IMR-90 (cell line): ENCODE results near the gene AP3D1. TPM values are rescaled to one million over a fixed set of nuclear protein-coding genes. Genes with fewer than 3 reads are reported as not detected.

Experiments
- ATAC-seq: fragments of 200-7000 bp; cut with Tn5 transposase; 2 replicates; pipeline ENCODE4 v1.9.1; 2020; ENCODE audit warnings: low read depth, mild to moderate bottlenecking, moderate library complexity
- BruUV-seq: library from RNA; stranded (reverse); fragments of 400-500 nt; replicated peaks from 2 replicates; lab custom pipeline; 2021; lab: Mats Ljungman, UMichigan
- CTCF ChIA-PET: fragments of 300-600 bp; formaldehyde crosslinking; extraction: SDS; loops from one replicate; lab custom pipeline; 2021; ENCODE audit warnings: antibody characterized with exemption; lab: Yijun Ruan, JAX
- POLR2A ChIA-PET: fragments of 300-600 bp; sonication (Branson Sonifier 250); formaldehyde crosslinking; loops from one replicate; lab custom pipeline; 2022; ENCODE audit warnings: antibody characterized with exemption; ENCODE audit not compliant: unreplicated experiment; lab: Charles Lee
- DNase-seq: peaks from one replicate; pipeline ENCODE4 v3.0.0; 2013
- H2AFZ ChIP-seq: replicated peaks from 2 replicates; pipeline ENCODE3; 2013; ENCODE audit warnings: low read length, mild to moderate bottlenecking; ENCODE audit not compliant: poor library complexity
- H2AK5ac ChIP-seq: 2 replicates; pipeline ENCODE4 v1.6.1; 2013; ENCODE audit warnings: low read depth, low read length, inconsistent platforms
- H2AK9ac ChIP-seq: replicated peaks from 2 replicates; pipeline ENCODE3; 2013; ENCODE audit warnings: mild to moderate bottlenecking, low read depth, low read length, moderate library complexity; ENCODE audit not compliant: poor library complexity
- H2BK120ac ChIP-seq: 2 replicates; pipeline ENCODE4 v1.6.1; 2013; ENCODE audit warnings: low read depth, low read length, inconsistent platforms
- H2BK15ac ChIP-seq: 3 replicates; pipeline ENCODE4 v1.6.1; 2013; ENCODE audit warnings: low read depth, low read length, inconsistent platforms
- H2BK20ac ChIP-seq: 2 replicates; pipeline ENCODE4 v1.6.1; 2013; ENCODE audit warnings: low read depth, mild to moderate bottlenecking, inconsistent platforms, low read length, moderate library complexity
- H2BK5ac ChIP-seq: 2 replicates; pipeline ENCODE4 v1.6.1; 2013; ENCODE audit warnings: mild to moderate bottlenecking, low read depth, low read length, inconsistent platforms; ENCODE audit not compliant: poor library complexity, severe bottlenecking
- H3K14ac ChIP-seq: replicated peaks from 2 replicates; pipeline ENCODE4 v1.6.1; 2013; ENCODE audit warnings: low read depth, low read length, inconsistent platforms
- H3K18ac ChIP-seq: 2 replicates; pipeline ENCODE4 v1.6.1; 2013; ENCODE audit warnings: low read depth, low read length, control low read depth
- H3K23ac ChIP-seq: 2 replicates; pipeline ENCODE4 v1.6.1; 2013; ENCODE audit warnings: low read depth, low read length, inconsistent platforms
- H3K27ac ChIP-seq: 2 replicates; pipeline ENCODE4 v1.5.1; 2013; ENCODE audit warnings: mild to moderate bottlenecking, control low read depth, low read length; ENCODE audit not compliant: insufficient read depth
- H3K27me3 ChIP-seq: 2 replicates; pipeline ENCODE4 v1.6.1; 2013; ENCODE audit warnings: low read length; ENCODE audit not compliant: control insufficient read depth, insufficient read depth
- H3K36me3 ChIP-seq: 2 replicates; pipeline ENCODE4 v1.6.1; 2013; ENCODE audit warnings: low read length, mixed read lengths; ENCODE audit not compliant: control insufficient read depth, insufficient read depth
- H3K4ac ChIP-seq: 2 replicates; pipeline ENCODE4 v1.6.1; 2013; ENCODE audit warnings: low read depth, low read length, inconsistent platforms
- H3K4me1 ChIP-seq: 2 replicates; pipeline ENCODE4 v1.6.1; 2013; ENCODE audit warnings: low read length, mixed read lengths; ENCODE audit not compliant: control insufficient read depth, insufficient read depth
- H3K4me2 ChIP-seq: 2 replicates; pipeline ENCODE4 v1.6.1; 2013; ENCODE audit warnings: low read depth, mild to moderate bottlenecking, control low read depth, low read length, moderate library complexity
- H3K4me3 ChIP-seq: 2 replicates; pipeline ENCODE4 v1.5.1; 2013; ENCODE audit warnings: low read depth, mild to moderate bottlenecking, control low read depth, low read length, moderate library complexity; ENCODE audit not compliant: insufficient read depth
- H3K56ac ChIP-seq: 2 replicates; pipeline ENCODE4 v1.6.1; 2013; ENCODE audit warnings: low read length, inconsistent platforms; ENCODE audit not compliant: insufficient read depth; ENCODE audit errors: extremely low read depth
- H3K79me1 ChIP-seq, 2 experiments: 2 replicates each; pipeline ENCODE4 v1.6.1; 2013; ENCODE audit warnings: low read length in 2 of 2, inconsistent platforms in 1 of 2, low read depth in 1 of 2
- H3K9ac ChIP-seq: 2 replicates; pipeline ENCODE4 v1.6.1; 2013; ENCODE audit warnings: low read depth, low read length, control low read depth
- H3K9me1 ChIP-seq: 2 replicates; pipeline ENCODE4 v1.6.1; 2013; ENCODE audit warnings: low read length, inconsistent platforms; ENCODE audit not compliant: insufficient read depth
- H3K9me3 ChIP-seq: 2 replicates; pipeline ENCODE4 v1.6.1; 2013; ENCODE audit warnings: low read length; ENCODE audit not compliant: control insufficient read depth, insufficient read depth
- H4K20me1 ChIP-seq: 2 replicates; pipeline ENCODE4 v1.6.1; 2013; ENCODE audit warnings: low read length, inconsistent platforms; ENCODE audit not compliant: insufficient read depth
- H4K5ac ChIP-seq: 2 replicates; pipeline ENCODE4 v1.6.1; 2013; ENCODE audit warnings: mild to moderate bottlenecking, low read depth, low read length, control low read depth
- H4K8ac ChIP-seq, 2 experiments: 2 replicates each; pipeline ENCODE4 v1.6.1; 2013; ENCODE audit warnings: low read depth in 2 of 2, low read length in 2 of 2, control low read depth in 1 of 2, inconsistent platforms in 1 of 2
- H4K91ac ChIP-seq: 2 replicates; pipeline ENCODE4 v1.6.1; 2013; ENCODE audit warnings: low read depth, low read length, inconsistent platforms; ENCODE audit not compliant: insufficient read depth
- NFE2L2 ChIP-seq: fragments of 150-350 bp; IDR thresholded peaks from 2 replicates; pipeline ENCODE4 v1.6.1; 2016; ENCODE audit warnings: low read depth, mild to moderate bottlenecking, low read length
- WGBS, 2 experiments: methylation state at CpG; one replicate each; pipeline versions ENCODE4 v1.1.5 to v1.1.7; 2013; ENCODE audit warnings: missing lambda C conversion rate in 2 of 2; ENCODE audit not compliant: insufficient read length in 1 of 2; ENCODE audit errors: extremely low coverage in 2 of 2; 5-methylcytosine and 5-hydroxymethylcytosine counted together
- dilution Hi-C: fragments of 300-500 bp; cut with HindIII; formaldehyde crosslinking; loops from one replicate; pipeline ENCODE4 v1.14.3; 2018; ENCODE audit warnings: low sequenced_read_pairs; ENCODE audit not compliant: unreplicated experiment
- in situ Hi-C: fragments of 300-500 bp; cut with MboI; formaldehyde crosslinking; loops from 3 replicates; pipeline ENCODE4 v1.14.3; 2019; ENCODE audit warnings: low sequenced_read_pairs, inconsistent platforms, mixed read lengths
- intact Hi-C: fragments of 100-400 bp; cut with micrococcal nuclease; formaldehyde crosslinking; loops from 2 replicates; pipeline ENCODE4 v1.10.0; 2022
- polyA plus RNA-seq, 3 experiments: library from polyadenylated mRNA; depleted of rRNA; stranded (reverse); fragments of >200 nt; gene quantifications; 2 replicates each; pipeline ENCODE4 v1.2.3, GENCODE V29; 2012; ENCODE audit warnings: low replicate concordance in 1 of 3
- total RNA-seq: library from RNA; depleted of rRNA; stranded (reverse); fragments of >200 nt; gene quantifications from 2 replicates; pipeline ENCODE4 v1.2.3, GENCODE V29; 2012
- TF ChIP-seq, protein P1 (sequence below): conservative IDR thresholded peaks from 2 replicates; pipeline ENCODE4 v1.5.1; 2012; ENCODE audit warnings: mild to moderate bottlenecking, low read depth, low read length, improper control_type of control experiment

AP3D1 gene
- total and polyA plus RNA-seq, 2 of the 4 experiments (the other 2 are of a cell fraction): 75.3 to 129 TPM

DNA sequence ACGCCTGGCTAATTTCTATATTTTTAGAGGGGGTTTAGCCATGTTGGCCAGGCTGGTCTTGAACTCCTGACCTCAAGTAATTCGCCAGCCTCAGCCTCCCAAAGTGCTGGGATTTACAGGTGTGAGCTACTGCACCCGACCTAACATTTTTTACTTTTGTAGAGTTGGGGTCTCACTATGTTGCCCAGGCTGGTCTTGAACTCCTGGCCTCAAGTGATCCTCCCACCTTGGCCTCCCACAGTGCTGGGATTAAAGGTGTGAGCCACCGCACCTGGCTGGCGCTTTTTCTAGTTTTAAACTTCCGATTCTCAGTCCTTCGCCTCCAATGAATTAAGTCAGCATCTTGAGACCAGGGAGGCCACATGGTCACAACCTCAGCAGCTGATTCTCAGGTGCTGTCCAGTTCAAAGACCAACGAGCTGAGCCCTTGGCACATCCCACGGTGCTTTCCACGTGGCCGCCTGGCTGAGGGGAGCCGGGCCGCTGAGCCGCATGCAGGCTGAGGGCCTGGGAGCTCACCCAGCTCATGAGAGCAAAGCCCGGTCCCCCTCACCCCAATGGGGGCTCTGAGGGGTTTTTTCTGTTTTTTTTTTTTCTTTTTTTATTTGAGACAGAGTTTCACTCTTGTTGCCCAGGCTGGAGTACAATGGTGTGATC, 9.1 kb downstream of the AP3D1 start:
- intact Hi-C loops: no loop called here
- CTCF ChIA-PET: no interaction called here
- H2AK5ac ChIP-seq: no peak overlapping the region
- no peak overlapping the region for H2BK20ac ChIP-seq
- H2BK5ac ChIP-seq: no peak overlapping the region
- H3K18ac ChIP-seq: no peak overlapping the region
- H4K20me1 ChIP-seq: peaks cover 99% of the 10 kb centered on the region
- H3K4me2 ChIP-seq: no peak overlapping the region
- no peak overlapping the region for H3K4me3 ChIP-seq
- POLR2A ChIA-PET: no interaction called here
- H2BK15ac ChIP-seq: no peak overlapping the region
- H4K8ac ChIP-seq: no peak overlapping the region
- DNase-seq (no peak), ATAC-seq (no peak)
- H2AFZ ChIP-seq: no peak overlapping the region
- H4K91ac ChIP-seq: no peak overlapping the region
- no peak overlapping the region for H3K23ac ChIP-seq
- H3K27ac ChIP-seq: no peak overlapping the region
- no peak overlapping the region for H4K5ac ChIP-seq
- H3K36me3 ChIP-seq: peaks cover 25% of the 10 kb centered on the region
- H3K9me1 ChIP-seq: peaks cover 10% of the 10 kb centered on the region; the same call in 1 of the 2 replicates
- H2BK120ac ChIP-seq: no peak overlapping the region
- in situ Hi-C loops: no loop called here
- dilution Hi-C loops: no loop called here
- no peaks in the 10 kb centered on the region for H3K27me3 ChIP-seq
- no peak overlapping the region for H3K56ac ChIP-seq
- H3K9me3 ChIP-seq: no peaks in the 10 kb centered on the region
- H3K4ac ChIP-seq: no peak overlapping the region
- TF ChIP-seq NFE2L2: no peak
- TF ChIP-seq, protein P1, sequence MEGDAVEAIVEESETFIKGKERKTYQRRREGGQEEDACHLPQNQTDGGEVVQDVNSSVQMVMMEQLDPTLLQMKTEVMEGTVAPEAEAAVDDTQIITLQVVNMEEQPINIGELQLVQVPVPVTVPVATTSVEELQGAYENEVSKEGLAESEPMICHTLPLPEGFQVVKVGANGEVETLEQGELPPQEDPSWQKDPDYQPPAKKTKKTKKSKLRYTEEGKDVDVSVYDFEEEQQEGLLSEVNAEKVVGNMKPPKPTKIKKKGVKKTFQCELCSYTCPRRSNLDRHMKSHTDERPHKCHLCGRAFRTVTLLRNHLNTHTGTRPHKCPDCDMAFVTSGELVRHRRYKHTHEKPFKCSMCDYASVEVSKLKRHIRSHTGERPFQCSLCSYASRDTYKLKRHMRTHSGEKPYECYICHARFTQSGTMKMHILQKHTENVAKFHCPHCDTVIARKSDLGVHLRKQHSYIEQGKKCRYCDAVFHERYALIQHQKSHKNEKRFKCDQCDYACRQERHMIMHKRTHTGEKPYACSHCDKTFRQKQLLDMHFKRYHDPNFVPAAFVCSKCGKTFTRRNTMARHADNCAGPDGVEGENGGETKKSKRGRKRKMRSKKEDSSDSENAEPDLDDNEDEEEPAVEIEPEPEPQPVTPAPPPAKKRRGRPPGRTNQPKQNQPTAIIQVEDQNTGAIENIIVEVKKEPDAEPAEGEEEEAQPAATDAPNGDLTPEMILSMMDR: no peak
- no peak overlapping the region for H2AK9ac ChIP-seq
- peaks cover 16 to 63% of the 10 kb centered on the region in 2 experiments for H3K79me1 ChIP-seq
- peaks cover 2% of the 10 kb centered on the region; the same call in 1 of the 2 replicates for H3K4me1 ChIP-seq
- H3K9ac ChIP-seq: no peak overlapping the region
- 90% methylated on average over 2 of the region's 15 CpGs; no CpG with 5 or more reads in 1 of the 2 experiments for WGBS, 2 experiments
- H3K14ac ChIP-seq: no peak overlapping the region
- BruUV-seq: no TSS peak
